WTC11 (cell line): Measurements from ENCODE around the gene MLC1. TPM values are rescaled to one million over a fixed set of nuclear protein-coding genes. Genes with fewer than 3 reads are reported as not detected.
A peak's percentile ranks its signal among the peaks of the same experiment; 100 is the strongest.

Experiments used
- ATAC-seq: fragments of 200-7000 bp; cut with Tn5 transposase; 2 replicates; pipeline ENCODE4 v1.10.0; 2021; ENCODE audit warnings: mild to moderate bottlenecking, moderate library complexity
- CTCF ChIA-PET: fragments of 300-600 bp; sonication (Branson Sonifier 250); formaldehyde crosslinking; loops from one replicate; lab custom pipeline; 2021; ENCODE audit warnings: antibody characterized with exemption; lab: Charles Lee
- POLR2A ChIA-PET: fragments of 350-600 bp; sonication (Branson Sonifier 250); formaldehyde crosslinking; loops from one replicate; lab custom pipeline; 2021; ENCODE audit warnings: antibody characterized with exemption; lab: Charles Lee
- DNase-seq: peaks from one replicate; pipeline ENCODE4 v3.0.0; 2021; ENCODE audit warnings: low spot score
- H3K27ac Mint-ChIP-seq: 2 replicates; pipeline ENCODE4 v1.8.0; 2021; ENCODE audit warnings: mixed read lengths
- H3K27me3 Mint-ChIP-seq: 2 replicates; pipeline ENCODE4 v1.8.0; 2021; ENCODE audit warnings: low read depth, mild to moderate bottlenecking, moderate library complexity, mixed read lengths
- H3K36me3 Mint-ChIP-seq: 2 replicates; pipeline ENCODE4 v1.8.0; 2021; ENCODE audit warnings: mixed read lengths
- H3K4me1 Mint-ChIP-seq: 2 replicates; pipeline ENCODE4 v1.8.0; 2022; ENCODE audit warnings: mixed read lengths
- H3K4me3 Mint-ChIP-seq: 2 replicates; pipeline ENCODE4 v1.8.0; 2021; ENCODE audit warnings: mild to moderate bottlenecking, moderate library complexity, mixed read lengths
- H3K9me3 Mint-ChIP-seq: 2 replicates; pipeline ENCODE4 v1.8.0; 2021; ENCODE audit warnings: mixed read lengths
- ETV6 ChIP-seq: sonication (generic); formaldehyde crosslinking; IDR thresholded peaks from 2 replicates; pipeline ENCODE4 v1.8.1; 2022; ENCODE audit warnings: mild to moderate bottlenecking, missing genetic modification reagents
- FOXP1 ChIP-seq: sonication (generic); formaldehyde crosslinking; IDR thresholded peaks from 2 replicates; pipeline ENCODE4 v1.8.0; 2022; ENCODE audit warnings: missing genetic modification reagents, mild to moderate bottlenecking, moderate library complexity, borderline replicate concordance
- GRHL2 ChIP-seq: fragments of 250-450 bp; sonication (Bioruptor Pico); IDR thresholded peaks from 2 replicates; pipeline ENCODE4 v1.8.0; 2022; ENCODE audit warnings: mild to moderate bottlenecking, moderate library complexity; ENCODE audit not compliant: insufficient replicate concordance, severe bottlenecking
- JUN ChIP-seq: sonication (generic); formaldehyde crosslinking; IDR thresholded peaks from 2 replicates; pipeline ENCODE4 v1.8.0; 2023; ENCODE audit warnings: mild to moderate bottlenecking, missing genetic modification reagents
- MXD4 ChIP-seq: fragments of 250-450 bp; sonication (Bioruptor Pico); IDR thresholded peaks from 2 replicates; pipeline ENCODE4 v1.8.0; 2021; ENCODE audit warnings: mild to moderate bottlenecking, moderate library complexity, borderline replicate concordance
- MYBL2 ChIP-seq: sonication (generic); formaldehyde crosslinking; IDR thresholded peaks from 2 replicates; pipeline ENCODE4 v1.8.1; 2023; ENCODE audit warnings: mild to moderate bottlenecking, moderate library complexity, missing genetic modification reagents
- NFE2L1 ChIP-seq: sonication (generic); formaldehyde crosslinking; IDR thresholded peaks from 2 replicates; pipeline ENCODE4 v1.8.1; 2023; ENCODE audit warnings: missing genetic modification reagents
- SP1 ChIP-seq: sonication (generic); formaldehyde crosslinking; conservative IDR thresholded peaks from 2 replicates; pipeline ENCODE4 v1.8.1; 2022; ENCODE audit warnings: missing genetic modification reagents
- TEAD1 ChIP-seq: sonication (generic); formaldehyde crosslinking; IDR thresholded peaks from 2 replicates; pipeline ENCODE4 v1.8.0; 2022; ENCODE audit warnings: mild to moderate bottlenecking, missing genetic modification reagents
- TEAD4 ChIP-seq: sonication (generic); formaldehyde crosslinking; IDR thresholded peaks from 2 replicates; pipeline ENCODE4 v1.8.0; 2022; ENCODE audit warnings: mild to moderate bottlenecking, missing genetic modification reagents
- ZNF138 ChIP-seq: sonication (generic); formaldehyde crosslinking; conservative IDR thresholded peaks from 2 replicates; pipeline ENCODE4 v1.8.1; 2022; ENCODE audit warnings: mild to moderate bottlenecking, moderate library complexity, missing genetic modification reagents
- ZNF232 ChIP-seq: sonication (generic); formaldehyde crosslinking; IDR thresholded peaks from 2 replicates; pipeline ENCODE4 v1.8.0; 2022; ENCODE audit warnings: mild to moderate bottlenecking, missing genetic modification reagents
- ZNF317 ChIP-seq: sonication (generic); formaldehyde crosslinking; IDR thresholded peaks from 2 replicates; pipeline ENCODE4 v1.8.1; 2023; ENCODE audit warnings: low read depth, mild to moderate bottlenecking, moderate library complexity, missing genetic modification reagents, borderline replicate concordance
- ZNF671 ChIP-seq: fragments of 250-450 bp; sonication (Bioruptor Pico); IDR thresholded peaks from 2 replicates; pipeline ENCODE4 v1.8.0; 2021; ENCODE audit warnings: mild to moderate bottlenecking
- total RNA-seq: library from RNA; stranded (reverse); gene quantifications from 3 replicates; pipeline ENCODE4 v1.2.3, GENCODE V29; 2021
- TF ChIP-seq, protein P1 (sequence below): sonication (generic); formaldehyde crosslinking; IDR thresholded peaks from 2 replicates; pipeline ENCODE4 v1.8.0; 2023; ENCODE audit warnings: mild to moderate bottlenecking, missing genetic modification reagents
- TF ChIP-seq, protein P2 (sequence below): fragments of 250-450 bp; sonication (Bioruptor Pico); IDR thresholded peaks from 2 replicates; pipeline ENCODE4 v1.9.0; 2021; ENCODE audit warnings: mild to moderate bottlenecking
- TF ChIP-seq, protein P3 (sequence below): sonication (generic); formaldehyde crosslinking; IDR thresholded peaks from 2 replicates; pipeline ENCODE4 v1.8.0; 2023; ENCODE audit warnings: missing genetic modification reagents
- TF ChIP-seq, protein P4 (sequence below): sonication (generic); formaldehyde crosslinking; IDR thresholded peaks from 2 replicates; pipeline ENCODE4 v1.8.1; 2022; ENCODE audit warnings: missing genetic modification reagents, borderline replicate concordance
- TF ChIP-seq, protein P5 (sequence below): fragments of 200-600 bp; IDR thresholded peaks from 2 replicates; pipeline ENCODE4 v1.8.0; 2022; ENCODE audit warnings: antibody characterized with exemption
- TF ChIP-seq, protein P6 (sequence below): sonication (generic); formaldehyde crosslinking; IDR thresholded peaks from 2 replicates; pipeline ENCODE4 v1.8.1; 2022; ENCODE audit warnings: mild to moderate bottlenecking, missing genetic modification reagents, moderate library complexity, borderline replicate concordance
- TF ChIP-seq, protein P7 (sequence below): fragments of 250-450 bp; sonication (Bioruptor Pico); IDR thresholded peaks from 2 replicates; pipeline ENCODE4 v1.8.0; 2021; ENCODE audit warnings: mild to moderate bottlenecking

The MLC1 gene
- total RNA-seq, 1 experiment from 2014 or later = 0.13 TPM

- TF ChIP-seq, protein P1, sequence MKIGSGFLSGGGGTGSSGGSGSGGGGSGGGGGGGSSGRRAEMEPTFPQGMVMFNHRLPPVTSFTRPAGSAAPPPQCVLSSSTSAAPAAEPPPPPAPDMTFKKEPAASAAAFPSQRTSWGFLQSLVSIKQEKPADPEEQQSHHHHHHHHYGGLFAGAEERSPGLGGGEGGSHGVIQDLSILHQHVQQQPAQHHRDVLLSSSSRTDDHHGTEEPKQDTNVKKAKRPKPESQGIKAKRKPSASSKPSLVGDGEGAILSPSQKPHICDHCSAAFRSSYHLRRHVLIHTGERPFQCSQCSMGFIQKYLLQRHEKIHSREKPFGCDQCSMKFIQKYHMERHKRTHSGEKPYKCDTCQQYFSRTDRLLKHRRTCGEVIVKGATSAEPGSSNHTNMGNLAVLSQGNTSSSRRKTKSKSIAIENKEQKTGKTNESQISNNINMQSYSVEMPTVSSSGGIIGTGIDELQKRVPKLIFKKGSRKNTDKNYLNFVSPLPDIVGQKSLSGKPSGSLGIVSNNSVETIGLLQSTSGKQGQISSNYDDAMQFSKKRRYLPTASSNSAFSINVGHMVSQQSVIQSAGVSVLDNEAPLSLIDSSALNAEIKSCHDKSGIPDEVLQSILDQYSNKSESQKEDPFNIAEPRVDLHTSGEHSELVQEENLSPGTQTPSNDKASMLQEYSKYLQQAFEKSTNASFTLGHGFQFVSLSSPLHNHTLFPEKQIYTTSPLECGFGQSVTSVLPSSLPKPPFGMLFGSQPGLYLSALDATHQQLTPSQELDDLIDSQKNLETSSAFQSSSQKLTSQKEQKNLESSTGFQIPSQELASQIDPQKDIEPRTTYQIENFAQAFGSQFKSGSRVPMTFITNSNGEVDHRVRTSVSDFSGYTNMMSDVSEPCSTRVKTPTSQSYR (CRISPR knock-in tag) = no peak
- TF ChIP-seq, protein P2, sequence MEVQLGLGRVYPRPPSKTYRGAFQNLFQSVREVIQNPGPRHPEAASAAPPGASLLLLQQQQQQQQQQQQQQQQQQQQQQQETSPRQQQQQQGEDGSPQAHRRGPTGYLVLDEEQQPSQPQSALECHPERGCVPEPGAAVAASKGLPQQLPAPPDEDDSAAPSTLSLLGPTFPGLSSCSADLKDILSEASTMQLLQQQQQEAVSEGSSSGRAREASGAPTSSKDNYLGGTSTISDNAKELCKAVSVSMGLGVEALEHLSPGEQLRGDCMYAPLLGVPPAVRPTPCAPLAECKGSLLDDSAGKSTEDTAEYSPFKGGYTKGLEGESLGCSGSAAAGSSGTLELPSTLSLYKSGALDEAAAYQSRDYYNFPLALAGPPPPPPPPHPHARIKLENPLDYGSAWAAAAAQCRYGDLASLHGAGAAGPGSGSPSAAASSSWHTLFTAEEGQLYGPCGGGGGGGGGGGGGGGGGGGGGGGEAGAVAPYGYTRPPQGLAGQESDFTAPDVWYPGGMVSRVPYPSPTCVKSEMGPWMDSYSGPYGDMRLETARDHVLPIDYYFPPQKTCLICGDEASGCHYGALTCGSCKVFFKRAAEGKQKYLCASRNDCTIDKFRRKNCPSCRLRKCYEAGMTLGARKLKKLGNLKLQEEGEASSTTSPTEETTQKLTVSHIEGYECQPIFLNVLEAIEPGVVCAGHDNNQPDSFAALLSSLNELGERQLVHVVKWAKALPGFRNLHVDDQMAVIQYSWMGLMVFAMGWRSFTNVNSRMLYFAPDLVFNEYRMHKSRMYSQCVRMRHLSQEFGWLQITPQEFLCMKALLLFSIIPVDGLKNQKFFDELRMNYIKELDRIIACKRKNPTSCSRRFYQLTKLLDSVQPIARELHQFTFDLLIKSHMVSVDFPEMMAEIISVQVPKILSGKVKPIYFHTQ (CRISPR knock-in tag) = no peak
These were observed 72.7 kb downstream of the MLC1 start, which contains the start of gene IL17REL (continued) for GRCh38 chr22:50012211-50013181.

GRCh38 chr22:50011447-50012210, 73.6 kb downstream of the MLC1 start:
- ChIA-PET POLR2A (no interaction called here), CTCF (interaction anchor here (0.8 to 4.1 kb wide), 5 partner anchors 16 to 48 kb away, joined by 3 to 25 read pairs (median 6); no protein-coding TSS in a partner anchor)
- H3K36me3 Mint-ChIP-seq = no peaks in the 10 kb centered on the region
- no peak overlapping the region for H3K27ac Mint-ChIP-seq
- peaks cover 51% of the 10 kb centered on the region for H3K27me3 Mint-ChIP-seq
- DNase-seq = no peak
- H3K4me3 Mint-ChIP-seq = peak overlapping the region; percentile 65
- H3K9me3 Mint-ChIP-seq = no peaks in the 10 kb centered on the region
- no peak for ATAC-seq
- H3K4me1 Mint-ChIP-seq = peaks cover 16% of the 10 kb centered on the region
- TF ChIP-seq, protein P3, sequence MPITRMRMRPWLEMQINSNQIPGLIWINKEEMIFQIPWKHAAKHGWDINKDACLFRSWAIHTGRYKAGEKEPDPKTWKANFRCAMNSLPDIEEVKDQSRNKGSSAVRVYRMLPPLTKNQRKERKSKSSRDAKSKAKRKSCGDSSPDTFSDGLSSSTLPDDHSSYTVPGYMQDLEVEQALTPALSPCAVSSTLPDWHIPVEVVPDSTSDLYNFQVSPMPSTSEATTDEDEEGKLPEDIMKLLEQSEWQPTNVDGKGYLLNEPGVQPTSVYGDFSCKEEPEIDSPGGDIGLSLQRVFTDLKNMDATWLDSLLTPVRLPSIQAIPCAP (CRISPR knock-in tag) = no peak
- TF ChIP-seq TEAD1 (CRISPR knock-in tag) = no peak
- TF ChIP-seq, protein P4, sequence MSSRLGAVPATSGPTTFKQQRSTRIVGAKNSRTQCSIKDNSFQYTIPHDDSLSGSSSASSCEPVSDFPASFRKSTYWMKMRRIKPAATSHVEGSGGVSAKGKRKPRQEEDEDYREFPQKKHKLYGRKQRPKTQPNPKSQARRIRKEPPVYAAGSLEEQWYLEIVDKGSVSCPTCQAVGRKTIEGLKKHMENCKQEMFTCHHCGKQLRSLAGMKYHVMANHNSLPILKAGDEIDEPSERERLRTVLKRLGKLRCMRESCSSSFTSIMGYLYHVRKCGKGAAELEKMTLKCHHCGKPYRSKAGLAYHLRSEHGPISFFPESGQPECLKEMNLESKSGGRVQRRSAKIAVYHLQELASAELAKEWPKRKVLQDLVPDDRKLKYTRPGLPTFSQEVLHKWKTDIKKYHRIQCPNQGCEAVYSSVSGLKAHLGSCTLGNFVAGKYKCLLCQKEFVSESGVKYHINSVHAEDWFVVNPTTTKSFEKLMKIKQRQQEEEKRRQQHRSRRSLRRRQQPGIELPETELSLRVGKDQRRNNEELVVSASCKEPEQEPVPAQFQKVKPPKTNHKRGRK = no peak
- TF ChIP-seq JUN (CRISPR knock-in tag) = no peak
- no peak for TF ChIP-seq FOXP1 (CRISPR knock-in tag)
- no peak for TF ChIP-seq ZNF317 (CRISPR knock-in tag)
- no peak for TF ChIP-seq NFE2L1 (CRISPR knock-in tag)
- no peak for TF ChIP-seq MYBL2 (CRISPR knock-in tag)
- no peak for TF ChIP-seq ZNF232 (CRISPR knock-in tag)
- no peak for TF ChIP-seq ZNF671 (CRISPR knock-in tag)
- TF ChIP-seq ETV6 (CRISPR knock-in tag) = no peak
- no peak for TF ChIP-seq ZNF138 (CRISPR knock-in tag)
- no peak for TF ChIP-seq SP1 (CRISPR knock-in tag)
- TF ChIP-seq GRHL2 = no peak
- TF ChIP-seq, protein P5, sequence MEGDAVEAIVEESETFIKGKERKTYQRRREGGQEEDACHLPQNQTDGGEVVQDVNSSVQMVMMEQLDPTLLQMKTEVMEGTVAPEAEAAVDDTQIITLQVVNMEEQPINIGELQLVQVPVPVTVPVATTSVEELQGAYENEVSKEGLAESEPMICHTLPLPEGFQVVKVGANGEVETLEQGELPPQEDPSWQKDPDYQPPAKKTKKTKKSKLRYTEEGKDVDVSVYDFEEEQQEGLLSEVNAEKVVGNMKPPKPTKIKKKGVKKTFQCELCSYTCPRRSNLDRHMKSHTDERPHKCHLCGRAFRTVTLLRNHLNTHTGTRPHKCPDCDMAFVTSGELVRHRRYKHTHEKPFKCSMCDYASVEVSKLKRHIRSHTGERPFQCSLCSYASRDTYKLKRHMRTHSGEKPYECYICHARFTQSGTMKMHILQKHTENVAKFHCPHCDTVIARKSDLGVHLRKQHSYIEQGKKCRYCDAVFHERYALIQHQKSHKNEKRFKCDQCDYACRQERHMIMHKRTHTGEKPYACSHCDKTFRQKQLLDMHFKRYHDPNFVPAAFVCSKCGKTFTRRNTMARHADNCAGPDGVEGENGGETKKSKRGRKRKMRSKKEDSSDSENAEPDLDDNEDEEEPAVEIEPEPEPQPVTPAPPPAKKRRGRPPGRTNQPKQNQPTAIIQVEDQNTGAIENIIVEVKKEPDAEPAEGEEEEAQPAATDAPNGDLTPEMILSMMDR = no peak
- no peak for TF ChIP-seq MXD4 (CRISPR knock-in tag)
- TF ChIP-seq, protein P6, sequence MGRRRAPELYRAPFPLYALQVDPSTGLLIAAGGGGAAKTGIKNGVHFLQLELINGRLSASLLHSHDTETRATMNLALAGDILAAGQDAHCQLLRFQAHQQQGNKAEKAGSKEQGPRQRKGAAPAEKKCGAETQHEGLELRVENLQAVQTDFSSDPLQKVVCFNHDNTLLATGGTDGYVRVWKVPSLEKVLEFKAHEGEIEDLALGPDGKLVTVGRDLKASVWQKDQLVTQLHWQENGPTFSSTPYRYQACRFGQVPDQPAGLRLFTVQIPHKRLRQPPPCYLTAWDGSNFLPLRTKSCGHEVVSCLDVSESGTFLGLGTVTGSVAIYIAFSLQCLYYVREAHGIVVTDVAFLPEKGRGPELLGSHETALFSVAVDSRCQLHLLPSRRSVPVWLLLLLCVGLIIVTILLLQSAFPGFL (CRISPR knock-in tag) = no peak
- no peak for TF ChIP-seq TEAD4
- TF ChIP-seq, protein P7, sequence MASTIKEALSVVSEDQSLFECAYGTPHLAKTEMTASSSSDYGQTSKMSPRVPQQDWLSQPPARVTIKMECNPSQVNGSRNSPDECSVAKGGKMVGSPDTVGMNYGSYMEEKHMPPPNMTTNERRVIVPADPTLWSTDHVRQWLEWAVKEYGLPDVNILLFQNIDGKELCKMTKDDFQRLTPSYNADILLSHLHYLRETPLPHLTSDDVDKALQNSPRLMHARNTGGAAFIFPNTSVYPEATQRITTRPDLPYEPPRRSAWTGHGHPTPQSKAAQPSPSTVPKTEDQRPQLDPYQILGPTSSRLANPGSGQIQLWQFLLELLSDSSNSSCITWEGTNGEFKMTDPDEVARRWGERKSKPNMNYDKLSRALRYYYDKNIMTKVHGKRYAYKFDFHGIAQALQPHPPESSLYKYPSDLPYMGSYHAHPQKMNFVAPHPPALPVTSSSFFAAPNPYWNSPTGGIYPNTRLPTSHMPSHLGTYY = no peak
